Measurements from ENCODE around the gene NKX2-1.

The NKX2-1 gene

DNA sequence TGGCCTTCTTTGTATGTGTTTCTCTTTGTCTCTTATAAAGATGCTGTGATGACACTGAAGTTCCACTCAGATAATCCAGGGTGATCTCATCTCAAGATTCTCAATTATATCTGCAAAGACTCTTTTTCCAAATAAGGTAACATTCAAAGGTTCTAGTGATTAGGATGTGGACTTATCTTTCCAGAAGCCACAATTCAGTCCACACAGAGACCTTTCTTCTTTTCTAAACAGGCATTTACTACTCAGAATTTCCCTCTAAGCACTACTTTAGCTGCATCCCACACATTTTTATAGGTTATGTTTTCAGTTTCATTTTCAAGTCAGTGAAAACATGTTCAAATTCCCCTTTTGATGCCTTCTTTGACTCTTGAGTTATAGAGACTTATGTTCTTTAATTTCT is 9.0 kb upstream of the NKX2-1 start:
- H3K27me3 ChIP-seq (replicated peaks; ENCODE audit: insufficient read depth, low read length) = no peaks in the 10 kb centered on the region
- TF ChIP-seq EZH2 (optimal IDR thresholded peaks at IDR 0.05; ENCODE audit: low read depth, low read length) (no peak), EZH2phosphoT487 (IDR thresholded peaks at IDR 0.05; ENCODE audit: low read length) (no peak)
- TF ChIP-seq, protein P1, sequence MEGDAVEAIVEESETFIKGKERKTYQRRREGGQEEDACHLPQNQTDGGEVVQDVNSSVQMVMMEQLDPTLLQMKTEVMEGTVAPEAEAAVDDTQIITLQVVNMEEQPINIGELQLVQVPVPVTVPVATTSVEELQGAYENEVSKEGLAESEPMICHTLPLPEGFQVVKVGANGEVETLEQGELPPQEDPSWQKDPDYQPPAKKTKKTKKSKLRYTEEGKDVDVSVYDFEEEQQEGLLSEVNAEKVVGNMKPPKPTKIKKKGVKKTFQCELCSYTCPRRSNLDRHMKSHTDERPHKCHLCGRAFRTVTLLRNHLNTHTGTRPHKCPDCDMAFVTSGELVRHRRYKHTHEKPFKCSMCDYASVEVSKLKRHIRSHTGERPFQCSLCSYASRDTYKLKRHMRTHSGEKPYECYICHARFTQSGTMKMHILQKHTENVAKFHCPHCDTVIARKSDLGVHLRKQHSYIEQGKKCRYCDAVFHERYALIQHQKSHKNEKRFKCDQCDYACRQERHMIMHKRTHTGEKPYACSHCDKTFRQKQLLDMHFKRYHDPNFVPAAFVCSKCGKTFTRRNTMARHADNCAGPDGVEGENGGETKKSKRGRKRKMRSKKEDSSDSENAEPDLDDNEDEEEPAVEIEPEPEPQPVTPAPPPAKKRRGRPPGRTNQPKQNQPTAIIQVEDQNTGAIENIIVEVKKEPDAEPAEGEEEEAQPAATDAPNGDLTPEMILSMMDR (IDR thresholded peaks at IDR 0.05; ENCODE audit: low read length) = no peak

DNA sequence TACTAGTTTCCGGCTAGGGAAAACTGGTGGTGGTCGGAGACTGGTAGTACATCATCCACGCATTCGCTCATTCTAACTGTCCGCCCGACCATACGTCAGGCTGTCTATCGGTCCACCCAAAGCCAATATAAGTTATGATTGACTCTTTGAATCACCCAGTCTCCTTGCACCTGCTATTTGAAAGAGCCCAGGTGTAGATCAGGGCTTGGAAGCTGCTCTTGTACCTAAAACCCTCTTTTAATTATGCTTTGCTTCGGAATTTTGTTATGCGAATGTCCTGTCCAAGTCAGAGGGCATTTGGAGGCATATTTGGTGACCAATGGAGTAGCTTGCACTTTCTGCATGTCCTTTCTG is 5.7 kb upstream of the NKX2-1 start:
- no peak overlapping the region for H3K4me2 ChIP-seq (ENCODE audit: low read depth, low read length)
- no peak for DNase-seq
- H3K4me1 ChIP-seq (ENCODE audit: low read length) = no peaks in the 10 kb centered on the region
- no peaks in the 10 kb centered on the region for H3K79me2 ChIP-seq (ENCODE audit: low read length)
- no peak overlapping the region for H3K9ac ChIP-seq (ENCODE audit: low read length)
- H3K27ac ChIP-seq (ENCODE audit: low read length) = no peak overlapping the region
- H4K20me1 ChIP-seq (ENCODE audit: insufficient read depth, low read length) = no peaks in the 10 kb centered on the region
- 0 out of 2 replicates have a peak, but pooled peaks cover 3% of the 10 kb centered on the region for H3F3A ChIP-seq (ENCODE audit: insufficient read depth, low read length)
- no peaks in the 10 kb centered on the region for H3K9me3 ChIP-seq (replicated peaks; ENCODE audit: insufficient read depth, low read length)
- H2AFZ ChIP-seq (ENCODE audit: low read length) = no peak overlapping the region
- H3K9me2 ChIP-seq (replicated peaks; ENCODE audit: insufficient read depth, low read length) = no peaks in the 10 kb centered on the region
- H3K27me3 ChIP-seq (replicated peaks; ENCODE audit: insufficient read depth, low read length) = no peaks in the 10 kb centered on the region
- TF ChIP-seq EZH2 (optimal IDR thresholded peaks at IDR 0.05; ENCODE audit: low read depth, low read length) = no peak
- TF ChIP-seq EZH2phosphoT487 (IDR thresholded peaks at IDR 0.05; ENCODE audit: low read length) = no peak
- TF ChIP-seq, protein P1 (IDR thresholded peaks at IDR 0.05; ENCODE audit: low read length) = no peak
- no peaks in the 10 kb centered on the region for H3K36me3 ChIP-seq (replicated peaks; ENCODE audit: insufficient read depth, low read length)
- H3K4me3 ChIP-seq (ENCODE audit: low read length) = no peak overlapping the region

More for the DNA sequence above, 9.0 kb upstream of the NKX2-1 start:
- Histone ChIP-seq H2AFZ (ENCODE audit: low read length) (no peak overlapping the region), H3K9ac (ENCODE audit: low read length) (no peak overlapping the region), H3K9me2 (replicated peaks; ENCODE audit: insufficient read depth, low read length) (no peaks in the 10 kb centered on the region), H3K27ac (ENCODE audit: low read length) (no peak overlapping the region), H3K36me3 (replicated peaks; ENCODE audit: insufficient read depth, low read length) (no peaks in the 10 kb centered on the region), H3K79me2 (ENCODE audit: low read length) (no peaks in the 10 kb centered on the region), H3K4me3 (ENCODE audit: low read length) (no peak overlapping the region), H3K4me1 (ENCODE audit: low read length) (no peaks in the 10 kb centered on the region), H4K20me1 (ENCODE audit: insufficient read depth, low read length) (no peaks in the 10 kb centered on the region), H3K4me2 (ENCODE audit: low read depth, low read length) (no peak overlapping the region), H3F3A (ENCODE audit: insufficient read depth, low read length) (0 out of 2 replicates have a peak, but pooled peaks cover 3% of the 10 kb centered on the region), H3K9me3 (replicated peaks; ENCODE audit: insufficient read depth, low read length) (no peaks in the 10 kb centered on the region)
- peak; percentile 22 for DNase-seq

DNA sequence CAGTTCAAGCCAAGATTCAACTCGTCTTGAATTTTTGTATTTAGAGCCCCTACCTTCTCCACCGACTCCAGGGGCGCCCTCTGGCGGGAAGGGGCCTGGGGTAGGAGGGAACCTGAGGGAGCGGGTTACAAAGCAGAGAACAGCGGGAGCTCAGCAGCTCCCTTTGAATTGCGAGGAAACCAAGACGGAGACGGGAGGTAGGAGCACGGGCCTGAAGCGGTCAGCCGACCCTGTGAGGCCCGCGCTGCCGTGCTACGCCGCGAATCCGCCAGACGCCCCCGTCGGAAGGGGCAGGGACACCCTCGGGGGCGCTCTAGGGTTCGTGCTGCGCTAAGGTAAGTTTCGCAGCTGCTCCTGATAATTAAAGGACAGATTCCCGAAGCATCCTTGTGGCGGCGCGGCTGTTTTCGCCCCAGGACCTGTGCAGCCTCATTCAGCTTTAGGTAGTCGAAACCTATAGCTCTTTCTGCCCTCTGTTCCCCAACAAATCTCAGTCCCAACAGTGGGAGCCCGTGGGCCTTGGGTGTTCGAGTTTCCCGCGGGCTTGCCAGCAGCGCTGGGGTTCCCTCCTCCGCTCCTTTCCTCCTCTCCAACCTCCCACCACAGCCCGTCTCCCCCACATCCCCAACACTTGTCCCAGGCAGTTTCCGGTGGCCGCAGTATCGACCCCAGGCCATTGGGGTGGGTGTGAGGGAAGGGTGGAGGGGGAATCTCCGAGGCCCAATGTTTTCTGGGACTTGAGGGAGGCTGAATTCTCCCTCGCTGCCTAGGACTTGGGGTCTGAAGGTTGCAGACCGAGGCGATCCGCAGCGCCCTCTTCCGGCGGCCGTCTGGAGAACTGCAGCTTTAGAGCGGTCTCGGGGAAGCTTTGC is 5.1 kb upstream of the NKX2-1 start:
- H3K27ac ChIP-seq (ENCODE audit: low read length) = no peak overlapping the region
- no peak overlapping the region for H2AFZ ChIP-seq (ENCODE audit: low read length)
- no peak overlapping the region for H3K4me2 ChIP-seq (ENCODE audit: low read depth, low read length)
- H3K4me3 ChIP-seq (ENCODE audit: low read length) = no peak overlapping the region
- H3K9me2 ChIP-seq (replicated peaks; ENCODE audit: insufficient read depth, low read length) = no peaks in the 10 kb centered on the region
- H3K36me3 ChIP-seq (replicated peaks; ENCODE audit: insufficient read depth, low read length) = no peaks in the 10 kb centered on the region
- TF ChIP-seq, protein P1 (IDR thresholded peaks at IDR 0.05; ENCODE audit: low read length) = no peak
- TF ChIP-seq EZH2 (optimal IDR thresholded peaks at IDR 0.05; ENCODE audit: low read depth, low read length) (no peak), EZH2phosphoT487 (IDR thresholded peaks at IDR 0.05; ENCODE audit: low read length) (no peak)
- H3F3A ChIP-seq (ENCODE audit: insufficient read depth, low read length) = 0 out of 2 replicates have a peak, but pooled peaks cover 3% of the 10 kb centered on the region
- H3K79me2 ChIP-seq (ENCODE audit: low read length) = no peaks in the 10 kb centered on the region
- no peaks in the 10 kb centered on the region for H3K27me3 ChIP-seq (replicated peaks; ENCODE audit: insufficient read depth, low read length)
- H3K4me1 ChIP-seq (ENCODE audit: low read length) = no peaks in the 10 kb centered on the region
- no peak overlapping the region for H3K9ac ChIP-seq (ENCODE audit: low read length)
- H4K20me1 ChIP-seq (ENCODE audit: insufficient read depth, low read length) = no peaks in the 10 kb centered on the region
- no peak for DNase-seq
- H3K9me3 ChIP-seq (replicated peaks; ENCODE audit: insufficient read depth, low read length) = no peaks in the 10 kb centered on the region

Measured in MM.1S (cell line).